ENCODE measurements around the gene ADAMTS14. TPM values are rescaled to one million over a fixed set of nuclear protein-coding genes. Genes with fewer than 3 reads are reported as not detected.
"Not testable (repeated sequence)": the region's sequence is repeated elsewhere in the genome, so short reads cannot be mapped to it uniquely, and the experiment has no call there.

Gene ADAMTS14
- total RNA-seq, 2 experiments from 2014 or later: 0.03 TPM; not detected in 1

- H3K4me2 ChIP-seq (ENCODE audit: low read length); DNase-seq (ENCODE audit: low spot score); H3K27ac ChIP-seq (ENCODE audit: low read depth, low read length, poor library complexity, severe bottlenecking); H3K9me3 ChIP-seq (ENCODE audit: low read length); H3K79me2 ChIP-seq (ENCODE audit: insufficient read depth, low read depth, low read length); H3K36me3 ChIP-seq (ENCODE audit: insufficient read depth, low read length); BruUV-seq (replicated peaks); H2AFZ ChIP-seq (ENCODE audit: low read length); H3K9me2 ChIP-seq (ENCODE audit: insufficient read depth, low read length); CTCF ChIA-PET (ENCODE audit: unreplicated experiment); H4K20me1 ChIP-seq (ENCODE audit: insufficient read depth, low read length); H3K4me3 ChIP-seq (ENCODE audit: low read depth, low read length, poor library complexity, severe bottlenecking); intact Hi-C loops (cut with micrococcal nuclease; ENCODE audit: unreplicated experiment): not testable (repeated sequence)
- POLR2A ChIA-PET: interaction anchor here (0.6 to 0.7 kb wide), 2 partner anchors 86 to 133 kb away, joined by 3 read pairs; no protein-coding TSS in a partner anchor
- H3K4me1 ChIP-seq (ENCODE audit: insufficient read depth, low read length, poor library complexity, severe bottlenecking): peaks cover 17% of the 10 kb centered on the region
Observed at GRCh38 chr10:70663458-70664409, 8.6 kb upstream of the ADAMTS14 start.

GRCh38 chr10:70664702-70665195 lies 7.6 kb upstream of the ADAMTS14 start:
- Histone ChIP-seq H3K9me3 (ENCODE audit: low read length) (no peaks in the 10 kb centered on the region), H2AFZ (ENCODE audit: low read length) (peak overlapping the region; percentile 62; the same call in 1 of the 2 replicates), H3K4me1 (ENCODE audit: insufficient read depth, low read length, poor library complexity, severe bottlenecking) (peaks cover 17% of the 10 kb centered on the region), H3K4me2 (ENCODE audit: low read length) (peak overlapping the region; percentile 30), H3K79me2 (ENCODE audit: insufficient read depth, low read depth, low read length) (no peaks in the 10 kb centered on the region), H3K36me3 (ENCODE audit: insufficient read depth, low read length) (no peaks in the 10 kb centered on the region), H3K9me2 (ENCODE audit: insufficient read depth, low read length) (no peaks in the 10 kb centered on the region), H4K20me1 (ENCODE audit: insufficient read depth, low read length) (no peaks in the 10 kb centered on the region), H3K27ac (ENCODE audit: low read depth, low read length, poor library complexity, severe bottlenecking) (no peak overlapping the region), H3K4me3 (ENCODE audit: low read depth, low read length, poor library complexity, severe bottlenecking) (no peak overlapping the region)
- CTCF ChIA-PET (ENCODE audit: unreplicated experiment): no interaction called here
- no peak for TF ChIP-seq CTCF (conservative IDR thresholded peaks at IDR 0.05; ENCODE audit: low read length)
- no peak for TF ChIP-seq EZH2phosphoT487 (IDR thresholded peaks at IDR 0.05; ENCODE audit: borderline replicate concordance, low read depth, low read length)
- DNase-seq (ENCODE audit: low spot score): peak; percentile 24
- POLR2A ChIA-PET: no interaction called here
- intact Hi-C loops (cut with micrococcal nuclease; ENCODE audit: unreplicated experiment): no loop called here
- no TSS peak for BruUV-seq (replicated peaks)

GRCh38 chr10:70666960-70667798 lies 5.1 kb upstream of the ADAMTS14 start:
- no TSS peak for BruUV-seq (replicated peaks)
- no peaks in the 10 kb centered on the region for H3K9me2 ChIP-seq (ENCODE audit: insufficient read depth, low read length)
- POLR2A ChIA-PET: no interaction called here
- no peak for TF ChIP-seq CTCF (conservative IDR thresholded peaks at IDR 0.05; ENCODE audit: low read length)
- H2AFZ ChIP-seq (ENCODE audit: low read length): no peak overlapping the region
- intact Hi-C loops (cut with micrococcal nuclease; ENCODE audit: unreplicated experiment): no loop called here
- no peak overlapping the region for H3K27ac ChIP-seq (ENCODE audit: low read depth, low read length, poor library complexity, severe bottlenecking)
- H3K9me3 ChIP-seq (ENCODE audit: low read length): no peaks in the 10 kb centered on the region
- peaks cover 17% of the 10 kb centered on the region for H3K4me1 ChIP-seq (ENCODE audit: insufficient read depth, low read length, poor library complexity, severe bottlenecking)
- H3K36me3 ChIP-seq (ENCODE audit: insufficient read depth, low read length): no peaks in the 10 kb centered on the region
- no peak overlapping the region for H3K4me2 ChIP-seq (ENCODE audit: low read length)
- no peak for DNase-seq (ENCODE audit: low spot score)
- H3K4me3 ChIP-seq (ENCODE audit: low read depth, low read length, poor library complexity, severe bottlenecking): no peak overlapping the region
- H3K79me2 ChIP-seq (ENCODE audit: insufficient read depth, low read depth, low read length): no peaks in the 10 kb centered on the region
- CTCF ChIA-PET (ENCODE audit: unreplicated experiment): no interaction called here
- no peaks in the 10 kb centered on the region for H4K20me1 ChIP-seq (ENCODE audit: insufficient read depth, low read length)

- H2AFZ ChIP-seq (ENCODE audit: low read length); H3K9me2 ChIP-seq (ENCODE audit: insufficient read depth, low read length); CTCF ChIA-PET (ENCODE audit: unreplicated experiment); H4K20me1 ChIP-seq (ENCODE audit: insufficient read depth, low read length); DNase-seq (ENCODE audit: low spot score); intact Hi-C loops (cut with micrococcal nuclease; ENCODE audit: unreplicated experiment); H3K9me3 ChIP-seq (ENCODE audit: low read length); H3K4me2 ChIP-seq (ENCODE audit: low read length); H3K36me3 ChIP-seq (ENCODE audit: insufficient read depth, low read length); BruUV-seq (replicated peaks); H3K4me3 ChIP-seq (ENCODE audit: low read depth, low read length, poor library complexity, severe bottlenecking); H3K27ac ChIP-seq (ENCODE audit: low read depth, low read length, poor library complexity, severe bottlenecking); H3K79me2 ChIP-seq (ENCODE audit: insufficient read depth, low read depth, low read length); POLR2A ChIA-PET: not testable (repeated sequence)
- H3K4me1 ChIP-seq (ENCODE audit: insufficient read depth, low read length, poor library complexity, severe bottlenecking): peaks cover 17% of the 10 kb centered on the region
Observed at GRCh38 chr10:70667818-70668217, 4.5 kb upstream of the ADAMTS14 start.

Measured in OCI-LY7 (cell line).